Adrenal gland (tissue), 12 donors: Measurements from ENCODE around the gene RNU1-1. TPM values are rescaled to one million over a fixed set of nuclear protein-coding genes. Genes with fewer than 3 reads are reported as not detected.
"Not testable (repeated sequence)": the region's sequence is repeated elsewhere in the genome, so short reads cannot be mapped to it uniquely, and the experiment has no call there.

Experiments used
- DNase-seq, 7 donors: peaks; one replicate each; pipeline ENCODE4 v3.0.0-alpha.2; 2019 to 2020
- H3K27ac ChIP-seq, 5 donors: fragments of 200-600 bp; sonication (generic) in 4 of 5; 1 replicate in 3 of 5; 2 replicates in 2 of 5; pipeline versions ENCODE4 v1.5.1 to v1.8.0; 2016 to 2020; ENCODE audit warnings: mild to moderate bottlenecking in 1 of 5
- H3K27me3 ChIP-seq: fragments of 200-600 bp; 2 replicates; pipeline ENCODE4 v1.8.0; 2021
- H3K36me3 ChIP-seq, 2 donors: fragments of 200-600 bp; replicated peaks in 1 of 2; 1 replicate in 1 of 2; 2 replicates in 1 of 2; pipeline versions ENCODE4 v1.5.1 to v1.8.0; 2018 to 2022
- H3K4me1 ChIP-seq, 2 donors: fragments of 200-600 bp; replicated peaks in 1 of 2; 1 replicate in 1 of 2; 2 replicates in 1 of 2; pipeline versions ENCODE4 v1.5.1 to v1.8.0; 2018 to 2021
- H3K4me3 ChIP-seq, 4 donors: fragments of 200-600 bp; sonication (generic) in 3 of 4; one replicate each; pipeline ENCODE4 v1.5.1; 2016 to 2018
- H3K9me3 ChIP-seq, 3 donors: fragments of 200-600 bp; sonication (generic) in 1 of 3; replicated peaks in 1 of 3; 1 replicate in 2 of 3; 2 replicates in 1 of 3; pipeline versions ENCODE4 v1.5.1 to v1.8.0; 2016 to 2021
- CTCF ChIP-seq, 6 experiments: fragments of 450-650 bp in 4 of 6; fragments of 200-600 bp in 2 of 6; sonication (generic) in 1 of 6; IDR thresholded peaks; 1 replicate in 5 of 6; 2 replicates in 1 of 6; pipeline versions ENCODE4 v1.5.1 to v1.8.0; 2016 to 2021; ENCODE audit warnings: antibody characterized with exemption in 6 of 6, mild to moderate bottlenecking in 2 of 6, moderate library complexity in 1 of 6
- POLR2A ChIP-seq, 2 donors: fragments of 450-650 bp; IDR thresholded peaks; one replicate each; pipeline ENCODE4 v1.6.1; 2017; ENCODE audit warnings: antibody characterized with exemption in 2 of 2, mild to moderate bottlenecking in 2 of 2, moderate library complexity in 1 of 2
- WGBS, 4 donors: extraction: QIAGEN DNeasy Blood & Tissue Kit in 2 of 4; methylation state at CpG; one replicate each; pipeline versions ENCODE4 v1.1.5 to v1.1.7; 2013 to 2017; 5-methylcytosine and 5-hydroxymethylcytosine counted together
- intact Hi-C, 2 donors: fragments of 100-400 bp; cut with DNase I; formaldehyde crosslinking; loops; one replicate each; pipeline versions ENCODE4 v1.14.1 to v1.15.0; 2022 to 2023
- polyA plus RNA-seq, 3 donors: library from polyadenylated mRNA; stranded (reverse); fragments of 200-250 nt in 2 of 3; fragments of 350-450 nt in 1 of 3; fragmentation: Illumina TruSeq in 1 of 3; extraction: RNeasy Lipid Tissue Mini Kit (QIAGEN cat#74804) in 1 of 3; gene quantifications; one replicate each; pipeline ENCODE4 v1.2.3, GENCODE V29; 2013 to 2014
- total RNA-seq, 9 donors: library from RNA; depleted of rRNA in 4 of 9; stranded (reverse); fragments of >200 nt in 4 of 9; fragments of 120-200 nt in 1 of 9; fragmentation: NEBNext Ultra II Directional in 1 of 9; extraction: Animal tissue kit (Norgen Biotek cat#: 25700) in 1 of 9; gene quantifications; one replicate each; pipeline versions ENCODE4 v1.1.0 to v1.2.4, GENCODE V29; 2013 to 2023
- donor health status: healthy with polysubstance abuse.
- donor health status: Bipolar disorder and iron deficiency.
- donor health status: DM: yes; HTN: yes; CAD: no.
- donor health status: DM: no; HTN: no; CAD: no.
- donor health status: DM: no; HTN: no; CAD: no.
- donor health status: DM: yes; HTN: yes; CAD: no.

RNU1-1 gene
- total and polyA plus RNA-seq, 12 donors = under 0.01 to 5,330 (median 1,268) TPM; not detected in 4

GRCh38 chr1:16483146-16483545 lies 30.9 kb downstream of the RNU1-1 start:
- intact Hi-C loops, H3K9me3 ChIP-seq, H3K27me3 ChIP-seq, H3K27ac ChIP-seq, H3K4me1 ChIP-seq, H3K4me3 ChIP-seq, DNase-seq: not testable (repeated sequence)
- WGBS, 4 donors = 97 to 98% (median 97%) methylated on average over 24 to 26 of the region's 26 CpGs
- peaks cover 0 to 49% of the 10 kb centered on the region in 2 donors for H3K36me3 ChIP-seq

GRCh38 chr1:16478091-16478490 lies 36.0 kb downstream of the RNU1-1 start:
- Histone ChIP-seq H3K4me1 (no peaks in the 10 kb centered on the region), H3K27me3 (no peaks in the 10 kb centered on the region), H3K36me3 (peaks cover 0 to 60% of the 10 kb centered on the region in 2 donors), H3K4me3 (no peak overlapping the region), H3K27ac (no peak overlapping the region), H3K9me3 (no peaks in the 10 kb centered on the region)
- no peak for DNase-seq
- TF ChIP-seq POLR2A (IDR thresholded peaks at IDR 0.05) = no peak
- no peak for TF ChIP-seq CTCF (IDR thresholded peaks at IDR 0.05)
- intact Hi-C loops = no loop called here
- WGBS, 4 donors = 90 to 99% (median 96%) methylated on average over 3 to 12 of the region's 12 CpGs

GRCh38 chr1:16475771-16476770 lies 38.0 kb downstream of the RNU1-1 start:
- H3K9me3 ChIP-seq, H3K27ac ChIP-seq, H3K4me3 ChIP-seq, H3K27me3 ChIP-seq, intact Hi-C loops, H3K4me1 ChIP-seq, DNase-seq: not testable (repeated sequence)
- peaks cover 0 to 64% of the 10 kb centered on the region in 2 donors for H3K36me3 ChIP-seq
- 86 to 99% (median 93%) methylated on average over 16 to 28 of the region's 29 CpGs for WGBS, 4 donors

GRCh38 chr1:16474891-16475290 lies 39.2 kb downstream of the RNU1-1 start:
- H3K27ac ChIP-seq, H3K4me3 ChIP-seq, H3K27me3 ChIP-seq, DNase-seq, H3K9me3 ChIP-seq, H3K4me1 ChIP-seq, intact Hi-C loops: not testable (repeated sequence)
- WGBS, 4 donors = 96 to 100% (median 99%) methylated on average over 2 of the region's 2 CpGs
- peaks cover 0 to 59% of the 10 kb centered on the region in 2 donors for H3K36me3 ChIP-seq

- Histone ChIP-seq H3K36me3 (peaks cover 0 to 58% of the 10 kb centered on the region in 2 donors), H3K4me3 (no peak overlapping the region), H3K4me1 (no peaks in the 10 kb centered on the region), H3K27ac (no peak overlapping the region), H3K9me3 (no peaks in the 10 kb centered on the region), H3K27me3 (no peaks in the 10 kb centered on the region)
- TF ChIP-seq CTCF (IDR thresholded peaks at IDR 0.05) (no peak), POLR2A (IDR thresholded peaks at IDR 0.05) (no peak)
- intact Hi-C loops = no loop called here
- no peak for DNase-seq
- 94 to 97% (median 96%) methylated on average over 17 to 28 of the region's 28 CpGs for WGBS, 4 donors
These were observed 39.8 kb downstream of the RNU1-1 start for GRCh38 chr1:16474166-16474800.
